ENCODE data around the gene PLA2G5.
"Not testable (repeated sequence)": the region's sequence is repeated elsewhere in the genome, so short reads cannot be mapped to it uniquely, and the experiment has no call there.

The PLA2G5 gene

GRCh38 chr1:20069874-20070273 is at the start of gene PLA2G5:
Gene PLA2G5 (plus strand): TSS chr1:20070194. CDS start chr1:20084831, 14,637 bp downstream.
- DNase-seq (ENCODE audit: low spot score), result no peak

- DNase-seq (ENCODE audit: low spot score), result no peak
Observed at GRCh38 chr1:20028125-20028524, 41.9 kb upstream of the PLA2G5 start.

DNA sequence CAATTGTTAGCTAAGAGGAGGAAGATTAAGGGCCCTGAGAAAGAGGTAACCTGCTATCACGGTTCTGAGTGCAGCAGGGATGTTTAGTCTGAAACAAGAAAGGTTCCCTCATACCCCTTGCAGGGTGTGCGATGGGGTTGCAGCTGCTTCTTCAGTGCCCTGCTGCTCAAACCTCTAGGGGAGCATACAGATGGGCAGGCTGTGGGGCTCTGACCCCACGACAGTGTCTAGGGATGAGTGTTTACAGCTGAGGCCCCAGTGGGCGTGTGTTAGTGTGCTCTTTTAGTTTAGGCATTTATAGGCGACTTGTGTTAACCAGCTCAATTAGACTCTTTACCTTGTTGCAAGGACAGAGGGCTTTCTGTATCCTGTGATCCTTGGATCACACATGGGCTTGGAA is 41.3 kb upstream of the PLA2G5 start:
- DNase-seq (ENCODE audit: low spot score), result no peak

DNA sequence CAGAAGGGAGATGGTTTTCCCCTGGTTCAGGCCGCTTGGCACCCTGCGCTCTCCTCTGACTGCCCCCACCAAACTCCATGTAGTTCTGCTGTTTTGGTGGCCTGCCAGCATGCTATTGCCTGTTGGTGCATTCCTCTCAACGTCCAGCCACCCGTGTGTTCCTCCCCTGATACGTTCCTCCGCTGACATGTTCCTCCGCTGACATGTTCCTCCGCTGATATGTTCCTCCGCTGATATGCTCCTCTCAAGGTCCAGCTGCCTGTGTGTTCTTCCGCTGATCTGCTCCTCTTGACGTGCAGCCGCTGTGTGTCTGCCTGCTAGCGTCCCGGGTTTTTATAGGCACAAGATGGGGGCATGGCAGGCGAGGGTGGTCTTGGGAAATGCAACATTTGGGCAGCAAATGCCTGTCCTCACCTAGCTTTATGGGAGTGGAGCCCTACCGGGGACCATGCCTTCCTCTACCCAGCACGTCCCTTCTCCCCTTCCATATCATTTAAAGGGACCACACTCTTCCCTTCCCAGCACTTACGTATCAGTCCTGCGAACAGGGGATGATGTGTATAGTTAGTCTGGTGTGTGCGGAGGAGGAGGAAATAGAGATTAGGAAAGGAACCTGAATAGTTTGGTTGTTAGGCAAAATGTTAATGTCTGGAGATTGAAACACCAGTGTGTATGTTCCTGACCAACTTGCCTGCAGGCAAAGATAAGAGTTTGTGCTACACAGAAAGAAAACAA is 40.6 kb upstream of the PLA2G5 start:
- DNase-seq (ENCODE audit: low spot score), result no peak

- DNase-seq (ENCODE audit: low spot score), result not testable (repeated sequence)
Observed at GRCh38 chr1:20030436-20031151, 39.4 kb upstream of the PLA2G5 start.

DNA sequence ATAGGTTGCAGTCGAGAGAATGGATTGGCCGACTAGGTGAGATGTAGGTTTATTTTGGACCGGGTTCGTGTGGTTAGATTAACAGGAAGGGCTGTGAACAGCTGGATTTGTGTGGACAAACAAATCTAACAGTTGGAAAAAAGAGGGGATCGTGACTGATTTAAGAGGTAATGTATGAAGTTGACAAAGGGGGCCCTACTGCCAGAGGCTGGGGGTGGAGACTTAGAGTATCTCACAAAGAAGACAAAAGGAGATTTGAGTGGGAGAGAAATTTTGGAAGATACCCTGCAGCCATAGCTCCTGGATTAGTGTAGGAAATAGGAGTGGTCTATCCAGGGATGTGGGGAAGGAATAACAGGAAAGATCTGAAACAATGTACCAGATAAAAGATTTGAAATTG is 38.8 kb upstream of the PLA2G5 start:
- no peak for DNase-seq (ENCODE audit: low spot score)

GRCh38 chr1:20031836-20032235 is 38.2 kb upstream of the PLA2G5 start:
- no peak for DNase-seq (ENCODE audit: low spot score)

DNA sequence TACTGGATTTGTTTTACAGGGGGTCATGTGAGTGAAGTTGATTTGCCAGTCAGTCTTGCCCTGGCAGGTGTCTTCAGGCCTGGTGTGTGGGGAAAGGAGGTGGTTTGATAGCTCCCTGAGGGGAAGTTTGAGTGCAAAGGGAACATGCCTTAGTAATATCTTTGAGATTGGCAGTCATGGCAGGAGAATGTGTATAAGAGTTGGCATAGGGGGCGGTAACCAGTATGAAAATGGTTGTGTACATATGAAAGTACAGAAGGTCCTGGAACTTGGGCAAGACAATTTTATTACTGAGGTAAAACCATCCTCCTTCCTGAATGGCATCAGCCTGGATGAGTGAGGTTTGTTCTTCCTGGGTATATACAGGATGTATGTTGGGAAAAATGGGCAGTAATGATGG is 37.6 kb upstream of the PLA2G5 start:
- DNase-seq (ENCODE audit: low spot score), result no peak

DNA sequence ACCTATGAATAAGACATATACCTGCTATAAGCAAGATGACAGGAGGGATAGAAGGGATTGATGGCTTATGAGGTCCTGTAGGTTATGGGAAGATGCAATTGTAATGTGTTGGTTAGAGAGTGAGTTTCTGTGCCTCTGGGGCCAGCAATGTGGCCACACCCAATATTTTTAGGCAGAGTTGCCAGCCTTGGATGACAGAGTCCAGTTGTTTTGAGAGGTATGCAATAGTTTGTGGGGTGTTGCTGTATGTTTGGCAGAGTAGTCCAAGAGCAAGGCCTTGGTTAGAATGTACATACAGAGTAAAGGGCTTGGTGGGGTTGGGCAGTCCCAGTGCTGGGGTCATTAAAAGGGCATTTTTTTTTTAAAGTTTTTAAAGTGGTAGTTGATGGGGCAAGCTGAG is 36.6 kb upstream of the PLA2G5 start:
- DNase-seq (ENCODE audit: low spot score), result no peak

DNA sequence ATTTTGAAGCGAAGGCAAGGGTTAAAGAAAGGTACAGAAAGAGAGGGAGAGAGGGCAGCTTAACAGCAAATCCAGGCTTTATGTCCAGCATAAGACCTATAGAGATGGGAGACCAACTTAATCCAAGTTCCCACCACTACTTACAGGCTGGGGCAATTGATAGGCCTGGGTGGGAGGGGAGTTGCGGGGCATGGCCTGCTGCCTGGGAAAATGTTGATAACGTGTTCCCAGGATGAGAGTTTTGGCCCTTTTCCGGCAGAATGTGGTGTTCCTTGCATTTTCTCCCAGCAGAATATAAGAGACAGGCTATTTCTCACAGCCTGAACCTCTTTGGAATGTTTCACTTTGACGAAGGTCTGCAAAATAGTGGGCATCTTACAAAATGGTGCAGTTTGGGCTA is 34.9 kb upstream of the PLA2G5 start:
- DNase-seq (ENCODE audit: low spot score), result no peak

DNA sequence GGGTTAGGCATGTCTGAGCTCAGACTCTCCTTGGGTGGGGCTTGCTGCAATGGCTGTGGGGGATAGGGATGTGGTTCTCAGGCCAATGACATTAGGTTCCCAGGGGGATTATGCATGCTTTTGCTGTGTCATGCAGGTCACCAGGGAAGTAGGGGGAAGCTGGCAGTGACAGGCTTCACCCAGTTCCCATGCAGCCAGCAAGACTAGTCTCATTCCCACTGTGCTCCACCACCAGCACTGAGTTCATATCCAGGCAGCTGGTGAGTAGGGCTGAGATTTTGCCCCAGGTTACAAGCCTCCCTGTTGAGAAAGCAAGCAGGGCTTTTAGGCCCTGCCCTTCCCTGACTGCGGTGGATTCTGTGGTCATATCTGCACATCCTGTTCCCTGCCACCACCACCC is 32.1 kb upstream of the PLA2G5 start:
- no peak for DNase-seq (ENCODE audit: low spot score)

DNA sequence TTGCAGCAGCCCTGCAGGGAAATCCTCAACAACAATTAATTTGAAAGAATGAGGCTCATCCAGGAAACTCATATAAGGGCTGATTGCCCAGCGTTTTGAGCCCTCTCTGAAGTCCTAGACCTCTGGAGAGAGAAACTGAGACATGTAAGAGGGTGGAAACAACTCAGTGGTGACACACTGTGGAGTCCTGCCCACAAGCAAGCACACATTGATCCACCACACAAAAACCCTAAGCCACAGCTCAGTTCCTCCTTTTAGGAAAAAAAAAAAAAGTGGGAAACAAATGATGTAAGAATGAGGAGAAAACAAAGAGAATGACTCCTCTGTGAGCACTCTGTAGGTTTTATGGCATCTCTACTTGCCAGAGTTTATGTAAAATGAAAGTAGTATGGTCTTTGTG is 22.9 kb upstream of the PLA2G5 start:
- no peak for DNase-seq (ENCODE audit: low spot score)

GRCh38 chr1:20048563-20048962 is 21.4 kb upstream of the PLA2G5 start:
- no peak for DNase-seq (ENCODE audit: low spot score)

GRCh38 chr1:20049056-20049798 is 20.8 kb upstream of the PLA2G5 start:
- DNase-seq (ENCODE audit: low spot score), result not testable (repeated sequence)

DNA sequence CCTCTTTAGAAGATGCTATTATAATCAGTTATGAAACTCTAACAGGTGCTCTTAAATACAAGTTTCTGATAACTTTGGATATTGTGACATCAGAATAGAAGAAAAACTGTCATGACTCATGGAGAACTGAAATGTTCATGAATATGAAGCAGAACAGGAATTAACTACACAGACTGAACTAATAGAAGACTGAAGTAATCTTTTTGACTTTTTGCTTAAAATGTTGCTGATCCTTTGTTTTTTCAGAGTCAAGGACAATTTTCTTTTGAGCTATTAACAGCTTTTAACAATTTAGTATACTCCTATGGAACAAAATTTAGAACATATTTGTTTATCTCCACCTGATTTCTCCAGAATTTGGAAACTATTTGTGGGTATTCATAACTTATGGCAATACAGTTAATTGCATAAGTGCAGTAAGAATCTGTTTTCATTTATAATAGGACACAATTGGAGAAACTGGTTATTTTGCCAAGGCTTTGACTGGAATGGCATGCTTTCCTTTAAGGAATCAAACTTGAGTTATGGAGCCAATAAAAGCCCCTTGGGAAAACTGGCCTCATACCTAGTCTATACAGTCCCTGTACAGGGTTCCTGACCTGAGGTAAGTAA is 18.7 kb upstream of the PLA2G5 start:
- DNase-seq (ENCODE audit: low spot score), result no peak

DNA sequence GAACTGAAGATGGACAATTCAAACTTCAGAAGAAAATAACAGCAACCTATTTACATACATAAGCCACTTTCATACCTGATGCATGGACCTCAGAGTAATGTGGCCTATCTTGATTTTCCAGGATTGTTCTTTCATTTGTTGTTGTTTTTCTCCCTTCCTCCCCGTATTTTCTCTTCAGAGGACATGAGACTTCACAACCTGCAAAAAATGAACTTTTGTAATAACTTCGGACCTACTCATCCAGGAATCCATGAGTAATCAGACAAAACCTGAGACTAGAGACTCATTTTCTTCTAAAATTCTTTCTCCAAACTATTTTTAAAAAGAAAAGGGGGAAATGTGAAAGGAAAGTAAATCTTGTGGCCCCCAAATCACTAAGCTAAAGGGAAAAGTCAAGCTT is 17.6 kb upstream of the PLA2G5 start:
- no peak for DNase-seq (ENCODE audit: low spot score)

DNA sequence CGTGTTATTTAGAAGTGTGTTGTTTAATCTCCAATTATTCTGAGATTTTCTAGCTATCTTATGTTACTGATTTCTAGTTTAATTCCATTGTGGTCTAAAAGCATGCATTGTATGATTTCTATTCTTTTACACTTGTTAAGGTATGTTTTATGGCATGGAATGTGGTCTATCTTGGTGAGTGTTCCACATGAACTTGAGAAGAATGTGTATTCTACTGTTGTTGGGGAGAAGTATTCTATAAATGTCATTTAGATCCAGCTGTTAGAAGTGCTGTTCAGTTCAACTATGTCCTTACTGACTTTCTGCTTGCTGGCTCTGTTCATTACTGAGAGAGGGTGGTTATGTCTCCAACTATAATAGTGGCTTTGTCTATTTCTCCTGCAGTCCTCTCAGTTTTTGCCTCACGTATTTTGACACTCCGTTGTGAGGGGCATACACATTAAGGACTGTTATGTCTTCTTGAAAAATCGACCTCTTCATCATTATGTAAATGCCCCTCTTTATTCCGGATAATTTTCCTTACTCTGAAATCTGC is 12.0 kb upstream of the PLA2G5 start:
- no peak for DNase-seq (ENCODE audit: low spot score)

- no peak for DNase-seq (ENCODE audit: low spot score)
Observed at GRCh38 chr1:20058531-20058930, 11.5 kb upstream of the PLA2G5 start.

DNA sequence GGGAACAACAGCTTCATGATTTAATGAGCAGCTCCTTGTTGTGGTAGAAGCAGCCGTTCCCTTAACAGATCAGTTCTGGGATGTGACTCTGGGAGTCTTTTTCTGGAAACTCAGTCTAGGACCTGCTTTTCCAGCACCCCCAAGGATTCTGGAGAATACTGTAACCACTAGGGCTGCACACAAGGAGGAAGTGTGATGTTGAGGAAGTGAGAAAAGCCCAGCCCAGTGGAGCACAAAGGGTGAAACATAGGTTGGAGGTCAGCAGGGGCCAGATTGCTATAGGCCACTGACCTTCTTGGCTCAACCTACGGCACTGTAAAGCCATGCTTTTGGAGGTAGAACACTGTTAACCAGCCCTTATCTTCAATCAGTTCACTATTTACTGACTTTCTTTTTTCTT is 10.1 kb upstream of the PLA2G5 start:
- no peak for DNase-seq (ENCODE audit: low spot score)

DNA sequence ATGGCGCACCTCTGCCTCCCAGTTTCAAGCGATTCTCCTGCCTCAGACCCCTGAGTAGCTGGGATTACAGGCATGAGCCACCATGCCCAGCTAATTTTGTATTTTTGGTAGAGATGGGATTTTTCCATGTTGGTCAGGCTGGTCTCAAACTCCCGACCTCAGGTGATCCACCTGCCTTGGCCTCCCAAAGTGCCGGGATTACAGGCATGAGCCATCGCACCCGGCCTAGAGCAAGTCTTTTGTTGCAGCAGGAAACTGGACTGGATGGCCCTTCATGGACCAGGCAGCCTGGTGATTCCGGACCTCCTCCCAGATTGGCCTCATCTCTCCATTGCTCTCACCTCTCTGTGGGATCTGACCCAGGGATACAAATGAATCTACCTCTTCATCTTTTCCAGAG is 9.2 kb upstream of the PLA2G5 start:
- not testable (repeated sequence) for DNase-seq (ENCODE audit: low spot score)

DNA sequence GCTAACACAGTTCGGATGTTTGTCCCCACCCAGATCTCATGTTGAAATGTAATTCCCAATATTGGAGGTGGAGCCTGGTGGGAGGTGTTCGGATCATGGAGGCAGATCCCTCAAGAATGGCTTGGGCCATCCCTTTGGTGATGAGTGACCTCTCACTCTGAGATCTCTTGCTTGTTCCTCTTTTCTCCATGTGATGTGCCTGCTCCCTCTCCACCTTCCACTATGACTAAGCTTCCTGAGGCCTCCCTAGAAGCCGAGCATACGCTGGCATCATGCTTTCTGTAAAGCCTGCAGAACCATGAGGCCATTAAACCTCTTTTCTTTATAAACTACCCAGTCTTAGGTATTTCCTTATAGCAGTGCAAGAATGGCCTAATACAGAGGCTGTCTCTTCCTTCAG is 8.1 kb upstream of the PLA2G5 start:
- DNase-seq (ENCODE audit: low spot score), result no peak

DNA sequence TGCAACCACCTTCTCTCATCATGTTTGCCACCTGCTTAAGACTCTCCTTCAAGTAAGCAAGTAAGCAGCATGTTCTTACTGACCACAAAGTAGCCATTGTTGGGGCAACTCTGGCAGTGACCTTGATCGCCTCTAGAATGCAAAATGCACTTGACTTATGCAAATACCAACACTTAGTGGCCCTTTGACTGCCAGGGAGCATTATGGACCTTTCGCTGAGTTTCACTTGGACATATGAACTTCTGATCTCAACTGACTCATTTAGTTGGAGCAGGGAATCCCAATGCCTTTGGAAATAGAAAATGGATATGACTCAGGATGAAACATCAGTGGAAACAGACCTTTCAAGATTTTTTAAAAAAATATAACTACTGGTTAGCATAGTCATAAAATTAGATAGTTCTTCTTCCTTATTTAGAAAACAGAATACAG is 6.1 kb upstream of the PLA2G5 start:
- no peak for DNase-seq (ENCODE audit: low spot score)

Measured in hepatic stellate cell (primary cell).